Nephron progenitor cell (in vitro differentiated cells): ENCODE data around the gene RNF135.
"Not testable (repeated sequence)": the region's sequence is repeated elsewhere in the genome, so short reads cannot be mapped to it uniquely, and the experiment has no call there.

ENCODE experiments used
- DNase-seq: peaks from one replicate; pipeline ENCODE4 v3.0.0; 2021
- H3K27ac Mint-ChIP-seq: 2 replicates; pipeline ENCODE4 v1.8.0; 2021; ENCODE audit warnings: mild to moderate bottlenecking, moderate library complexity, mixed read lengths
- H3K27me3 Mint-ChIP-seq: 2 replicates; pipeline ENCODE4 v1.8.0; 2021; ENCODE audit warnings: mild to moderate bottlenecking, low read depth, mixed read lengths; ENCODE audit not compliant: poor library complexity
- H3K36me3 Mint-ChIP-seq: 2 replicates; pipeline ENCODE4 v1.8.0; 2021; ENCODE audit warnings: low read depth, mixed read lengths
- H3K4me1 Mint-ChIP-seq: 2 replicates; pipeline ENCODE4 v1.8.0; 2021; ENCODE audit warnings: mixed read lengths
- H3K4me3 Mint-ChIP-seq: 2 replicates; pipeline ENCODE4 v1.8.0; 2021; ENCODE audit warnings: mild to moderate bottlenecking, moderate library complexity, mixed read lengths
- H3K9me3 Mint-ChIP-seq: 2 replicates; pipeline ENCODE4 v1.8.0; 2021; ENCODE audit warnings: mild to moderate bottlenecking, moderate library complexity, mixed read lengths
- CTCF ChIP-seq: fragments of 200-600 bp; sonication (generic); IDR thresholded peaks from 2 replicates; pipeline ENCODE4 v1.5.0; 2021; ENCODE audit warnings: antibody characterized with exemption

Gene RNF135

GRCh38 chr17:31004160-31004559, 33.3 kb downstream of the RNF135 start:
- Mint-ChIP-seq H3K36me3 (peaks cover 44% of the 10 kb centered on the region), H3K27me3 (peaks cover 37% of the 10 kb centered on the region), H3K4me1 (peaks cover 18% of the 10 kb centered on the region), H3K4me3 (no peak overlapping the region), H3K9me3 (peaks cover 7% of the 10 kb centered on the region), H3K27ac (no peak overlapping the region)
- DNase-seq, result no peak
- no peak for TF ChIP-seq CTCF

- TF ChIP-seq CTCF, result no peak
- no peak overlapping the region for H3K27ac Mint-ChIP-seq
- H3K9me3 Mint-ChIP-seq, result peaks cover 7% of the 10 kb centered on the region
- H3K27me3 Mint-ChIP-seq, result peaks cover 67% of the 10 kb centered on the region
- H3K4me3 Mint-ChIP-seq, result peak overlapping the region; percentile 90
- DNase-seq, result no peak
- peaks cover 29% of the 10 kb centered on the region for H3K36me3 Mint-ChIP-seq
- H3K4me1 Mint-ChIP-seq, result peaks cover 13% of the 10 kb centered on the region
Observed at GRCh38 chr17:31007695-31008373, 37.0 kb downstream of the RNF135 start.

GRCh38 chr17:31008374-31009041, 37.7 kb downstream of the RNF135 start:
- no peak for TF ChIP-seq CTCF
- H3K9me3 Mint-ChIP-seq, result peaks cover 7% of the 10 kb centered on the region
- peaks cover 67% of the 10 kb centered on the region for H3K27me3 Mint-ChIP-seq
- peak; percentile 71 for DNase-seq
- peak overlapping the region; percentile 90 for H3K4me3 Mint-ChIP-seq
- peaks cover 28% of the 10 kb centered on the region for H3K36me3 Mint-ChIP-seq
- peaks cover 13% of the 10 kb centered on the region for H3K4me1 Mint-ChIP-seq
- H3K27ac Mint-ChIP-seq, result no peak overlapping the region

- peaks cover 22% of the 10 kb centered on the region for H3K36me3 Mint-ChIP-seq
- H3K4me3 Mint-ChIP-seq, result peak overlapping the region; percentile 90
- peaks cover 67% of the 10 kb centered on the region for H3K27me3 Mint-ChIP-seq
- H3K27ac Mint-ChIP-seq, DNase-seq, H3K9me3 Mint-ChIP-seq: not testable (repeated sequence)
- peaks cover 13% of the 10 kb centered on the region for H3K4me1 Mint-ChIP-seq
Observed at GRCh38 chr17:31009042-31009702, 38.3 kb downstream of the RNF135 start.

- Mint-ChIP-seq H3K27me3 (peaks cover 65% of the 10 kb centered on the region), H3K4me3 (peak overlapping the region; percentile 57), H3K4me1 (peaks cover 13% of the 10 kb centered on the region), H3K36me3 (peaks cover 21% of the 10 kb centered on the region)
- not testable (repeated sequence) for H3K27ac Mint-ChIP-seq, DNase-seq, H3K9me3 Mint-ChIP-seq
Observed at GRCh38 chr17:31010014-31010413, 39.2 kb downstream of the RNF135 start.

- no peaks in the 10 kb centered on the region for H3K36me3 Mint-ChIP-seq
- no peak overlapping the region for H3K27ac Mint-ChIP-seq
- peaks cover 5% of the 10 kb centered on the region for H3K4me1 Mint-ChIP-seq
- no peak for TF ChIP-seq CTCF
- H3K27me3 Mint-ChIP-seq, result peaks cover 34% of the 10 kb centered on the region
- no peaks in the 10 kb centered on the region for H3K9me3 Mint-ChIP-seq
- H3K4me3 Mint-ChIP-seq, result no peak overlapping the region
- DNase-seq, result no peak
Observed at GRCh38 chr17:31013844-31014243, 43.0 kb downstream of the RNF135 start.
